ENCODE results near the gene ACBD6. TPM values are rescaled to one million over a fixed set of nuclear protein-coding genes. Genes with fewer than 3 reads are reported as not detected.

Gene ACBD6
- total and polyA plus RNA-seq, 7 donors = 12.6 to 20.4 (median 17.3) TPM

GRCh38 chr1:180519846-180520245, 17.5 kb upstream of the ACBD6 start:
- H3K4me1 ChIP-seq = peaks cover 21% of the 10 kb centered on the region
- H3K36me3 ChIP-seq (ENCODE audit: insufficient read depth in 1 of 2, low read depth in 1 of 2) = no peaks in the 10 kb centered on the region
- intact Hi-C loops (cut with DNase I) = loop anchor here (5.0 kb wide), 4 partner anchors 112 to 647 kb away; partner anchors contain the start of gene XPR1 (in 1 of the 2)
- H3K27ac ChIP-seq = no peak overlapping the region
- 49 to 54% (median 52%) methylated on average over 4 of the region's 4 CpGs for WGBS, 3 donors
- no peak for TF ChIP-seq CTCF (IDR thresholded peaks at IDR 0.05)
- H3K27me3 ChIP-seq (ENCODE audit: insufficient read depth in 3 of 3, low read length in 2 of 3) = no peaks in the 10 kb centered on the region
- no peaks in the 10 kb centered on the region for H3K9me3 ChIP-seq
- DNase-seq = no peak
- no peak for ATAC-seq
- H3K4me3 ChIP-seq = no peak overlapping the region

- no peaks in the 10 kb centered on the region for H3K27me3 ChIP-seq (ENCODE audit: insufficient read depth in 3 of 3, low read length in 2 of 3)
- H3K4me3 ChIP-seq = no peak overlapping the region
- intact Hi-C loops (cut with DNase I) = loop anchor here (5.0 kb wide), 2 partner anchors 346 to 651 kb away; no protein-coding TSS in a partner anchor
- no peak overlapping the region for H3K27ac ChIP-seq
- no peaks in the 10 kb centered on the region for H3K9me3 ChIP-seq
- peak; percentile 27 to 61 for DNase-seq
- ATAC-seq = peak; percentile 91 to 99 (median 98)
- H3K36me3 ChIP-seq (ENCODE audit: insufficient read depth in 1 of 2, low read depth in 1 of 2) = no peaks in the 10 kb centered on the region
- 10 to 14% (median 11%) methylated on average over 8 of the region's 8 CpGs for WGBS, 3 donors
- peak; percentile 88 for TF ChIP-seq CTCF (IDR thresholded peaks at IDR 0.05)
- peaks cover 5% of the 10 kb centered on the region for H3K4me1 ChIP-seq
Measured at GRCh38 chr1:180515857-180516388, 13.5 kb upstream of the ACBD6 start.

- H3K9me3 ChIP-seq = no peaks in the 10 kb centered on the region
- WGBS, 3 donors = 13 to 33% (median 15%) methylated on average over 3 of the region's 3 CpGs
- intact Hi-C loops (cut with DNase I) = loop anchor here (5.0 kb wide), 2 partner anchors 347 to 652 kb away; no protein-coding TSS in a partner anchor
- H3K36me3 ChIP-seq (ENCODE audit: insufficient read depth in 1 of 2, low read depth in 1 of 2) = no peaks in the 10 kb centered on the region
- DNase-seq = no peak
- no peak overlapping the region for H3K4me3 ChIP-seq
- H3K27me3 ChIP-seq (ENCODE audit: insufficient read depth in 3 of 3, low read length in 2 of 3) = no peaks in the 10 kb centered on the region
- peaks cover 5% of the 10 kb centered on the region for H3K4me1 ChIP-seq
- no peak for TF ChIP-seq CTCF (IDR thresholded peaks at IDR 0.05)
- no peak overlapping the region for H3K27ac ChIP-seq
- no peak for ATAC-seq
Measured at GRCh38 chr1:180515364-180515763, 13.0 kb upstream of the ACBD6 start.

GRCh38 chr1:180513531-180513930, 11.2 kb upstream of the ACBD6 start:
- ATAC-seq = no peak
- intact Hi-C loops (cut with DNase I) = no loop called here
- Histone ChIP-seq H3K4me1 (peaks cover 5% of the 10 kb centered on the region), H3K4me3 (no peak overlapping the region), H3K27ac (no peak overlapping the region), H3K9me3 (no peaks in the 10 kb centered on the region), H3K36me3 (ENCODE audit: insufficient read depth in 1 of 2, low read depth in 1 of 2) (no peaks in the 10 kb centered on the region), H3K27me3 (ENCODE audit: insufficient read depth in 3 of 3, low read length in 2 of 3) (no peaks in the 10 kb centered on the region)
- DNase-seq = no peak
- 83 to 93% (median 85%) methylated on average over 6 of the region's 6 CpGs for WGBS, 3 donors
- no peak for TF ChIP-seq CTCF (IDR thresholded peaks at IDR 0.05)

GRCh38 chr1:180510882-180511281, 8.5 kb upstream of the ACBD6 start:
- 92 to 94% (median 94%) methylated on average over 2 of the region's 2 CpGs for WGBS, 3 donors
- Histone ChIP-seq H3K27me3 (ENCODE audit: insufficient read depth in 3 of 3, low read length in 2 of 3) (no peaks in the 10 kb centered on the region), H3K27ac (no peak overlapping the region), H3K4me3 (no peak overlapping the region), H3K36me3 (ENCODE audit: insufficient read depth in 1 of 2, low read depth in 1 of 2) (no peaks in the 10 kb centered on the region), H3K9me3 (no peaks in the 10 kb centered on the region), H3K4me1 (peaks cover 3% of the 10 kb centered on the region)
- intact Hi-C loops (cut with DNase I) = no loop called here
- DNase-seq (no peak), ATAC-seq (no peak)
- TF ChIP-seq CTCF (IDR thresholded peaks at IDR 0.05) = no peak
